Measurements from ENCODE around the gene CASS4.
A peak's percentile ranks its signal among the peaks of the same experiment; 100 is the strongest.
"Not testable (repeated sequence)": the region's sequence is repeated elsewhere in the genome, so short reads cannot be mapped to it uniquely, and the experiment has no call there.

The CASS4 gene

GRCh38 chr20:56406910-56407309, 5.2 kb upstream of the CASS4 start:
- DNase-seq (ENCODE audit: insufficient read length, low spot score) (no peak), FAIRE-seq (no peak)
- no peak for TF ChIP-seq POLR2A (IDR thresholded peaks at IDR 0.05; ENCODE audit: low read depth, low read length)

DNA sequence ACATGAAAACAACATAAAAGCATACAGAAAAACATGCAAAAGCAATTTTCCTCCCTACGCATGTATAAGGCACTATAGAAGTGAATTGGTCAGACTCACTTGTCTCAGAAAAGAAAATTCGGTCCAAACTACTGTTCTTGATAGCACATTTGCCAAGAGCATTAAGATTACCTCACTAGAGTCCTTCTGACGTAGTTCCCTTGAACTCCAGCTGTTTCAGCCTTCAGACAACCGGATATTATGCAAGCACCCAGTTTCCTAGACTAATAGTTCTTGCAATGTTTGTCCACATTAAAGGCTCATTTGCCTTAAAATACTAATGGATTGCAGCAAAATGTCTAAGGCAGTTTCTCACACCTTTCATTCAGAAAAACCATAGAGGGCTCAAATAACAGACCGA, 2.5 kb upstream of the CASS4 start:
- DNase-seq (ENCODE audit: insufficient read length, low spot score): no peak
- no peak for TF ChIP-seq POLR2A (IDR thresholded peaks at IDR 0.05; ENCODE audit: low read depth, low read length)

DNA sequence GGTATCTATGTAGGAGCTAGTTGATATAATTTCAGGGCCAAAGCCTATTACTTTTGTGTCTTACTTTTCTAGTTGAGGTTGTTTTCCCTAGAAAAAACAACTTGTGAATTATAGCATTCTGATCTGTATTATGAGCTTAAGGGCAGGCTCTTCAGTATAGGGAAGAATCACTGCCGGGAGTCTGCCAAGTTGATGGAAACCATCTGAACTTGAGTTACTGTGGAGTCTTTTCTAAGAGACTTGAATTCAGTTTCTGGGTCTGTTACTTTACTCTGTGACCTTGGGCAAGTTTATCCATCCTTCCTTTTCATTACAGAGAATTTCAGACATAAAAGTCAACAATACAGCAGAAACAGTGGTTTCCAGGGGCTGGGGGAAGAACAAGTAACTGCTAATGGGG, 2.1 kb upstream of the CASS4 start:
- FAIRE-seq: no peak
- DNase-seq (ENCODE audit: insufficient read length, low spot score): no peak
- no peak for TF ChIP-seq POLR2A (IDR thresholded peaks at IDR 0.05; ENCODE audit: low read depth, low read length)

More for the DNA sequence above, 2.5 kb upstream of the CASS4 start:
- FAIRE-seq: no peak

DNA sequence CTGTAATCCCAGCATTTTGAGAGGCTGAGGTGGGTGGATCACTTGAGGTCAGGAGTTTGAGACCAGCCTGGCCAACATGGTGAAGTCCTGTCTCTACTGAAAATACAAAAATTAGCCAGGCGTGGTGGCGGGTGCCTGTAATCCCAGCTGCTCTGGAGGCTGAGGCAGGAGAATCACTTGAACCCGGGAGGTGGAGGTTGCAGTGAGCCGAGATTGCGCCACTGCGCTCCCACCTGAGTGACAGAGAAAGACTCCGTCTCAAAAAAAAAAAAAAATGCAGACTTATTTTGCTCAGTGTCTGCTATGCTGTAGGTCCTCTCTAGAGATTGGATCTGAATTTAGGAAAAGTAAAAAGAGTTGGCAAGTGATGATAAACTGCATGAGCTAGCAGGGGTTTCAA, 773 bp upstream of the CASS4 start:
- DNase-seq (ENCODE audit: insufficient read length, low spot score): not testable (repeated sequence)

GRCh38 chr20:56412473-56412790, 372 bp downstream of the CASS4 start:
- FAIRE-seq (no peak), DNase-seq (ENCODE audit: insufficient read length, low spot score) (no peak)
- no peak for TF ChIP-seq POLR2A (IDR thresholded peaks at IDR 0.05; ENCODE audit: low read depth, low read length)

More for the DNA sequence above, 773 bp upstream of the CASS4 start:
- not testable (repeated sequence) for FAIRE-seq

DNA sequence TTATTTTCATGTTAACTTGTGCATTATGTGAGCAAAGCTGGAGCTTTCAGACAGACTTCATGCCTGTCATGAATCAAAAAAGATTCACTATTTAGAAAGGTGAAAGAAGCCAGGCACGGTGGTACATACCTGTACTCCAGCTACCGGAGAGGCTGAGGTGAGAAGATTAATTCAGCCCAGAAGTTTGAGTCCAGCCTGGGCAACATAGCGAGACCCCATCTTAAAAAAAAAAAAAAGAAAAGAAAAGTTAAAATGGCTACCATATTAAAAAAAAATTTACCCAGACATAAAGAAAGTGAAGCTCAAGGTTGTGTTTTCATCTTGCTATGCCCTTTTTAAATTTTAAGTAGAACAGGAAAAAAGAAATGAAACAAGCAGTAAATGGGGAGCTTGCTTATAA, 889 bp downstream of the CASS4 start:
- no peak for DNase-seq (ENCODE audit: insufficient read length, low spot score)
- FAIRE-seq: no peak
- TF ChIP-seq POLR2A (IDR thresholded peaks at IDR 0.05; ENCODE audit: low read depth, low read length): no peak

DNA sequence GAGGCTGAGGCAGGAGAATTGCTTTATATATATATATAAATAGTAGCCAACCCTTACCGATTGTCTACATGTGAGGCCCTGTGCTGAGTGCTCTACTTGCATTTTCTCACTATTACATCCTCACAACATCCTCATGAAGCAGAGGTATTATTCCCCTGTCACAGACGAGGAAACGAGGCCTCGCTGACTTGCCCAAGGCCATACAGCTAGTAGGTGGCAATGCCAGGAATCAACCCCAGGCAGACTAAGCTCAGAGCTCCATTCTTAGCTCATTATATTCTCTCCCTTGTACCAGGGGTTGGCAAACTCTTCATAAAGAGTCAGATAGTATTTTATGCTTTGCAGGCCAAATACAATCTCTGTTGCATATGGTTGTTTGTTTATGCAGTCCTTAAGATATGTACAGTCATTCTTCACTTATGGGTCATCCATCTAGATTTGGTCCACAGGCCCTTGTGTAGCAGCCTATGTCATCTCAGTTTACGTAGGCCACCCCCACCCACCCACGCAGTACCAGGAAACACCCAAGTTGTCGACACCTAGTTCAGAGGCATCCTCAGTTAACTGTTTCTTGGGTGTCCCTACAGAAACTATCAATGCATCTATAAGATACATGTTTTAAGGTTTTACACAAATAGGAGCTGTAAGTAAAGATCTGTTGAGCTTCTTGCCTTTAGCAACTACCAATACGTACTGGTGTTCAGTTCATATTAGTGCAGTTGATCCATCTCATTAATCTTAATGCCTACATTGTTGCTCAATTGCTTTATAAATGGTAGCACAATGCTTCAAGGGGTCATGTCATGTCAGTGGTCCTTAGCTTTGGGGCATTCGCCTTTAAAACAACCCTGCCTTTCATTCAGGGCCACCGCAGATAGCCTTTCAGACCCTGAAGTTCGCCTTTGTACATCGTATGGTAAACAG, 3.0 kb downstream of the CASS4 start:
- no peak for TF ChIP-seq POLR2A (IDR thresholded peaks at IDR 0.05; ENCODE audit: low read depth, low read length)
- DNase-seq (ENCODE audit: insufficient read length, low spot score): no peak
- no peak for FAIRE-seq

DNA sequence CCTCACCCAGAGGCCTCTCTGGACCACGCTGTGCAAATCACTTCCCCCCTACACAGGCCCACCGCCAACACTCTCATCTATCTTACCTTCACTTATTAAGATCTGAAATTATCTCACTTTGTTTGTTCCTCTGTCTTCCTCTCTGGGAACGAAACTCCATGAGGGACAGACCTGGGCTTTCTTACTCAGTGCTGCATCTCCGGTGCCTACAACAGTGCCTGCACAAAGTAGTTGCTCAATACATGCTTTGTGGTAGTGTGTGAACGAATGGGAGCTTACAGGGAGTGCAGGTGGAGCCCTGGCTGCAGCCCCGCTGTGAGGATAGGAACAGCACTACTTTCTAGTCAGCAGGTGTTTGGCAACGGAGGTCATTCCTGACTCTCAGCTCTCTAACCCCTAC, 5.3 kb downstream of the CASS4 start:
- FAIRE-seq (no peak), DNase-seq (ENCODE audit: insufficient read length, low spot score) (no peak)
- TF ChIP-seq POLR2A (IDR thresholded peaks at IDR 0.05; ENCODE audit: low read depth, low read length): no peak

GRCh38 chr20:56417911-56418310, 5.9 kb downstream of the CASS4 start:
- no peak for TF ChIP-seq POLR2A (IDR thresholded peaks at IDR 0.05; ENCODE audit: low read depth, low read length)
- DNase-seq (ENCODE audit: insufficient read length, low spot score): peak; percentile 26
- FAIRE-seq: no peak

- FAIRE-seq (no peak), DNase-seq (ENCODE audit: insufficient read length, low spot score) (no peak)
- TF ChIP-seq POLR2A (IDR thresholded peaks at IDR 0.05; ENCODE audit: low read depth, low read length): no peak
Observed at GRCh38 chr20:56418385-56418861, 6.4 kb downstream of the CASS4 start.

- FAIRE-seq: no peak
- no peak for DNase-seq (ENCODE audit: insufficient read length, low spot score)
- no peak for TF ChIP-seq POLR2A (IDR thresholded peaks at IDR 0.05; ENCODE audit: low read depth, low read length)
Observed at GRCh38 chr20:56420028-56420427, 8.0 kb downstream of the CASS4 start.

DNA sequence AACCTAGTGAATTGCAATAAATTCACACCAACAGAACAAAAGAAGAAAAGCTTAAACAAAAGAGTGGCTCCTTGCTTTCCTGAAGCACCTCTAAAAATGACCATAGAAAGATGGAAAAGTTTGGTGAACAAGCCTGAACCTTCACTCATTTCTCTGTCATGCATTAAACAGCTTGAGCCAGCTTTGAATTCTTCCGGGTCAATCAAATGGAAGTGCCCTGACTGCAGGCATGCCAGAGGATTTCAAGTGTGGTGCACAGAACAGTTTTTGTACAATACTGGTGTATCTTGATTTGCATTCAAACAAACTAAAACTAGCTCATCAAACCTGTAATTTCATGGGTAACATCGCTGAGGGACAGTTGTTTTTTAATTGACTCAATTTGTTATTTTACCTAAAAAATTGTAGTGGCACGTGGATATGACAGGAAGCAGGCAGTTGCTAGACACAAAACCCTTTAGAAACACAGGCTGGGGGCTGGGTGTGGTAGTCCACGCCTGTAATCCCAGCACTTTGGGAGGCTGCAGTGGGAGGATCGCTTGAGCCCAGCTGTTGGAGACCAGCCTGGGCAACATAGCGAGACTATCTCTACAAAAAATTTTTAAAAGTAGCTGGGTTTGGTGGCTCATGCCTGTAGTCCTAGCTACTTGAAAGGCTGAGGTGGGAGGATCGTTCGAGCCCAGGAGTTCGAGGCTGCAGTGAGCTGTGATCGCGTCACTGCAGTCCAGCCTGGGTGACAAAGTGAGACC, 9.1 kb downstream of the CASS4 start:
- no peak for TF ChIP-seq POLR2A (IDR thresholded peaks at IDR 0.05; ENCODE audit: low read depth, low read length)
- DNase-seq (ENCODE audit: insufficient read length, low spot score) (no peak), FAIRE-seq (no peak)

GRCh38 chr20:56422076-56422823, 10.2 kb downstream of the CASS4 start:
- DNase-seq (ENCODE audit: insufficient read length, low spot score) (peak; percentile 66), FAIRE-seq (no peak)
- no peak for TF ChIP-seq POLR2A (IDR thresholded peaks at IDR 0.05; ENCODE audit: low read depth, low read length)

DNA sequence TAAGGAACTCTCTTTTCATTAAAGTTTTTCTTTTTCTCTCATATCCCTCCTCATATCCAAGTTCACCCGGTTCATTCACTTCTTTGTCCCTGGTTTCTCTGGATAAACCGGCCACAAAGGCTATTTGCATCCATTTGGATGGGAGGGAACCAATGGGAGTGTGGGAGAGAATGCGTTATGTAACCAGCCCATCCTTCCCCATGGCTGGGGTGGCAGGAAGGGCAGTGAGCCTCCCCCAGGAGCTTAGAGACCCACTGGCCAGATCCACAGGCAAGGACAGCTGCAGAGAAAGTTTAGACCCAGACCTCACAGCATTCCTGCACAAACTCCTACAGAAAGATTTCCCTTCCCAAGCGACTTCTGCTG, 10.7 kb downstream of the CASS4 start:
- no peak for TF ChIP-seq POLR2A (IDR thresholded peaks at IDR 0.05; ENCODE audit: low read depth, low read length)
- DNase-seq (ENCODE audit: insufficient read length, low spot score) (no peak), FAIRE-seq (no peak)

Measured in H54 (cell line).